Neural progenitor cell (in vitro differentiated cells): ENCODE data around the gene GNG8.

Source experiments
- EZH2 ChIP-seq: fragments of 200-600 bp; sonication (generic); IDR thresholded peaks from 2 replicates; pipeline ENCODE4 v1.6.1; 2017; ENCODE audit warnings: antibody characterized with exemption, mild to moderate bottlenecking, moderate library complexity
- EZH2phosphoT487 ChIP-seq: fragments of 200-600 bp; sonication (generic); IDR thresholded peaks from 2 replicates; pipeline ENCODE4 v1.6.1; 2017; ENCODE audit warnings: antibody characterized with exemption
- TF ChIP-seq, protein P1 (sequence below): fragments of 200-600 bp; sonication (generic); IDR thresholded peaks from 2 replicates; pipeline ENCODE4 v1.5.1; 2017; ENCODE audit warnings: antibody characterized with exemption, mild to moderate bottlenecking

DNA sequence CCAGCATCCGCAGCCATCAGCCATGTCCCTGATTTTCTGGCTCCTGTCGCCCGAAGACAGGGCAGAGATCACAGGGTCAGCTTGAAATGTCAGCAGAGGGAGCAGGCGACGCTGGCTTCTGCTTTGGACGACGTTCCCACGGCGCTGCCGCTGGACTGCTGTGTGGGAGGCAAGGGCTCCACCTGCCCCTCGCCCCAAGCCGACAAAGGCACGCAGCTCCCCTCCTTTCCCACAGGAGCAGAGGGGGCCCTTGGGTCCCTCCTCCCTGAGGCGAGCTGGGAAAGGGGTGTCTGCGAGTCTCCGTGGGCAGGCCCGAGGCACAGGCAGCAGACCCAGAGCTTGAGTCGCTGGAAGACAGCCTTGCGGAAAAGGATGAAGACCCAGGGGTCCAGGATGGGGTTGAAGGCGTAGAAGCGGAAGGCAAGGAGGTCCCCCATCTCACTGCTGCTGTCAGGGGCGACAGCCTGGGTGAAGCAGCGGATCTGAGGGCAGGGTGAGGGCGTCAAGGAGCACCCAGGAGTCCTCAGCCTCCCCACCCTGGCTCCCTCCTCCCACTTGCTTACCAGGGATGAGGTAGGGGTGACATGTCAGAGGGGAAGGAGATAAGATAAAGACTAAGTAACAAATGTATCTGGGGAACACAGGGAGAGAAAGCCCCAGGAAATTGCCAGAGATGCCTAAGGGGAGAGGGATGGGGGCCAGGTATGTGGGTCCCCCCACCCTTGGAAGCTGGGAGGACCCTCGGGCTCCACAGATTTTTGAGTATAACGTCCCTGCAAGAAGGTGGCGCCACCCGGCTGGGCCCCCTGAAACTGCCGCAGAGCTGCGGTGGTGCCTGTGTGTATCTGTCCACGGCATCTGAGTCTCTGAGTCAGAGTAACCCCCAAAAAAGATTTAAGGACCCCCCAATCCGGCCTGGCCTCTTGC, 14.5 kb downstream of the GNG8 start:
- TF ChIP-seq, protein P1, sequence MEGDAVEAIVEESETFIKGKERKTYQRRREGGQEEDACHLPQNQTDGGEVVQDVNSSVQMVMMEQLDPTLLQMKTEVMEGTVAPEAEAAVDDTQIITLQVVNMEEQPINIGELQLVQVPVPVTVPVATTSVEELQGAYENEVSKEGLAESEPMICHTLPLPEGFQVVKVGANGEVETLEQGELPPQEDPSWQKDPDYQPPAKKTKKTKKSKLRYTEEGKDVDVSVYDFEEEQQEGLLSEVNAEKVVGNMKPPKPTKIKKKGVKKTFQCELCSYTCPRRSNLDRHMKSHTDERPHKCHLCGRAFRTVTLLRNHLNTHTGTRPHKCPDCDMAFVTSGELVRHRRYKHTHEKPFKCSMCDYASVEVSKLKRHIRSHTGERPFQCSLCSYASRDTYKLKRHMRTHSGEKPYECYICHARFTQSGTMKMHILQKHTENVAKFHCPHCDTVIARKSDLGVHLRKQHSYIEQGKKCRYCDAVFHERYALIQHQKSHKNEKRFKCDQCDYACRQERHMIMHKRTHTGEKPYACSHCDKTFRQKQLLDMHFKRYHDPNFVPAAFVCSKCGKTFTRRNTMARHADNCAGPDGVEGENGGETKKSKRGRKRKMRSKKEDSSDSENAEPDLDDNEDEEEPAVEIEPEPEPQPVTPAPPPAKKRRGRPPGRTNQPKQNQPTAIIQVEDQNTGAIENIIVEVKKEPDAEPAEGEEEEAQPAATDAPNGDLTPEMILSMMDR = peak; percentile 40
- TF ChIP-seq EZH2 (no peak), EZH2phosphoT487 (no peak)
